ENCODE data around the gene ZSWIM6. TPM values are rescaled to one million over a fixed set of nuclear protein-coding genes. Genes with fewer than 3 reads are reported as not detected.

The ZSWIM6 gene
- total RNA-seq, 4 donors from 2014 or later: 9.2 to 15.3 (median 11.9) TPM

- TF ChIP-seq CTCF (IDR thresholded peaks at IDR 0.05; ENCODE audit: low read depth): no peak
These were observed 175.2 kb downstream of the ZSWIM6 start for GRCh38 chr5:61507232-61507631.

- TF ChIP-seq CTCF (IDR thresholded peaks at IDR 0.05; ENCODE audit: low read depth): no peak
These were observed 184.9 kb downstream of the ZSWIM6 start for GRCh38 chr5:61516946-61517345.

- no peak for TF ChIP-seq CTCF (IDR thresholded peaks at IDR 0.05; ENCODE audit: low read depth)
These were observed 187.7 kb downstream of the ZSWIM6 start for GRCh38 chr5:61519728-61520277.

GRCh38 chr5:61523073-61523472, 191.0 kb downstream of the ZSWIM6 start:
- no peak for TF ChIP-seq CTCF (IDR thresholded peaks at IDR 0.05; ENCODE audit: low read depth)

- TF ChIP-seq CTCF (IDR thresholded peaks at IDR 0.05; ENCODE audit: low read depth): no peak
These were observed 191.9 kb downstream of the ZSWIM6 start for GRCh38 chr5:61523997-61524396.

GRCh38 chr5:61525512-61526206, 193.6 kb downstream of the ZSWIM6 start:
- no peak for TF ChIP-seq CTCF (IDR thresholded peaks at IDR 0.05; ENCODE audit: low read depth)

- TF ChIP-seq CTCF (IDR thresholded peaks at IDR 0.05; ENCODE audit: low read depth): no peak
These were observed 194.1 kb downstream of the ZSWIM6 start for GRCh38 chr5:61526207-61526519.
